SW 1271 (cell line): Measurements from ENCODE around the gene ATP9B.

Experiments
- DNase-seq, 2 experiments: peaks; one replicate each; lab custom pipeline; 2025; lab: John Stamatoyannopoulos, UW

ATP9B gene

DNA sequence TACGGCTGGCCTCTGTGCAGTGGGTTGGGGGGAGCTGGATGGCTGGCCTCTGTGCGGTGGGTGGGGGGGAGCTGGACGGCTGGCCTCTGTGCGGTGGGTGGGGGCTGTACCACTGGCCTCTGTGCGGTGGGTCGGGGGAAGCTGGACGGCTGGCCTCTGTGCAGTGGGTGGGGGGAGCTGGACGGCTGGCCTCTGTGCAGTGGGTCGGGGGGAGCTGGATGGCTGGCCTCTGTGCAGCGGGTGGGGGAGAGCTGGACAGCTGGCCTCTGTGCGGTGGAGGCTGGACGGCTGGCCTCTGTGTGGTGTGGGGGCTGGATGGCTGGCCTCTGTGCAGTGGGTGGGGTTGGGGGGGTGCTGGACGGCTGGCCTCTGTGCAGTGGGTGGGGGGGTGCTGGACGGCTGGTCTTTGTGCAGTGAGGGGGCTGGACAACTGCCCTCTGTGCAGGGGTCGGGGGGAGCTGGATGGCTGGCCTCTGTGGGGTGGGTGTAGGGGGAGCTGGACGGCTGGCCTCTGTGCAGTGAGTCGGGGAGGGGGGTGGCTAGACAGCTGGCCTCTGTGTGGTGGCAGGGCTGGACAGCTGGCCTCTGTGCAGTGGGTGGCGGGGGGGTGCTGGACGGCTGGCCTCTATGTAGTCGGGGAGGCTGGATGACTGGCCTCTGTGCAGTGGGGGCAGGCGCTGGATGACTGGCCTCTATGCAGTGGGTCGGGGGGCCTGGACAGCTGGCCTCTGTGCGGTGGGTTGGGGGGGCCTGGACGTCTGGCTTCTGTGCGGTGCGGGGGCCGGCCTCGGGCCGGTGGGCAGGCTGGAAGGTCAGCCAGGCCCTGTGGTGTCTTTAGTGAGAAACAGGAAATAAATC is 358.4 kb downstream of the ATP9B start:
- no peak for DNase-seq
